ENCODE results near the gene ITPR3. TPM values are rescaled to one million over a fixed set of nuclear protein-coding genes. Genes with fewer than 3 reads are reported as not detected.

Gene ITPR3
- total and polyA plus RNA-seq, 2 donors from 2014 or later, result 4.2 to 86.3 TPM

GRCh38 chr6:33722103-33722623 lies 101.0 kb downstream of the ITPR3 start:
- Histone ChIP-seq H3K36me3 (ENCODE audit: control insufficient read depth in 2 of 3, insufficient read depth in 3 of 3, low read length in 3 of 3) (no peaks in the 10 kb centered on the region), H3K4me1 (ENCODE audit: control insufficient read depth in 2 of 3, insufficient read depth in 2 of 3, low read depth in 1 of 3, low read length in 3 of 3) (peaks cover 0 to 3% (median 0%) of the 10 kb centered on the region in 3 donors), H3K9me3 (ENCODE audit: control insufficient read depth in 2 of 3, insufficient read depth in 1 of 3, low read length in 3 of 3) (no peaks in the 10 kb centered on the region), H3K9ac (ENCODE audit: low read length in 3 of 3) (no peak overlapping the region), H3K27me3 (ENCODE audit: control insufficient read depth, insufficient read depth, low read length) (no peaks in the 10 kb centered on the region), H3K4me3 (ENCODE audit: low read length in 3 of 3) (no peak overlapping the region), H3K27ac (ENCODE audit: low read depth in 2 of 2, low read length in 2 of 2) (no peak overlapping the region)
- DNase-seq (no peak), FAIRE-seq (no peak)
- intact Hi-C loops (cut with DNase I), result no loop called here
- TF ChIP-seq CTCF (IDR thresholded peaks at IDR 0.05; ENCODE audit: borderline replicate concordance, extremely low read depth, insufficient read depth), result no peak

GRCh38 chr6:33723371-33724085 lies 102.4 kb downstream of the ITPR3 start:
- H3K27me3 ChIP-seq (ENCODE audit: control insufficient read depth, insufficient read depth, low read length), result no peaks in the 10 kb centered on the region
- H3K9me3 ChIP-seq (ENCODE audit: control insufficient read depth in 2 of 3, insufficient read depth in 1 of 3, low read length in 3 of 3), result no peaks in the 10 kb centered on the region
- no peak for FAIRE-seq
- H3K4me1 ChIP-seq (ENCODE audit: control insufficient read depth in 2 of 3, insufficient read depth in 2 of 3, low read depth in 1 of 3, low read length in 3 of 3), result no peaks in the 10 kb centered on the region
- TF ChIP-seq CTCF (IDR thresholded peaks at IDR 0.05; ENCODE audit: borderline replicate concordance, extremely low read depth, insufficient read depth), result no peak
- no peak overlapping the region for H3K4me3 ChIP-seq (ENCODE audit: low read length in 3 of 3)
- no peak overlapping the region for H3K9ac ChIP-seq (ENCODE audit: low read length in 3 of 3)
- DNase-seq, result peak in 1 of 5 donors; percentile 26
- intact Hi-C loops (cut with DNase I), result no loop called here
- no peaks in the 10 kb centered on the region for H3K36me3 ChIP-seq (ENCODE audit: control insufficient read depth in 2 of 3, insufficient read depth in 3 of 3, low read length in 3 of 3)
- no peak overlapping the region for H3K27ac ChIP-seq (ENCODE audit: low read depth in 2 of 2, low read length in 2 of 2)

- no peaks in the 10 kb centered on the region for H3K27me3 ChIP-seq (ENCODE audit: control insufficient read depth, insufficient read depth, low read length)
- intact Hi-C loops (cut with DNase I), result no loop called here
- H3K27ac ChIP-seq (ENCODE audit: low read depth in 2 of 2, low read length in 2 of 2), result no peak overlapping the region
- H3K4me3 ChIP-seq (ENCODE audit: low read length in 3 of 3), result no peak overlapping the region
- no peaks in the 10 kb centered on the region for H3K36me3 ChIP-seq (ENCODE audit: control insufficient read depth in 2 of 3, insufficient read depth in 3 of 3, low read length in 3 of 3)
- H3K9ac ChIP-seq (ENCODE audit: low read length in 3 of 3), result no peak overlapping the region
- H3K9me3 ChIP-seq (ENCODE audit: control insufficient read depth in 2 of 3, insufficient read depth in 1 of 3, low read length in 3 of 3), result no peaks in the 10 kb centered on the region
- TF ChIP-seq CTCF (IDR thresholded peaks at IDR 0.05; ENCODE audit: borderline replicate concordance, extremely low read depth, insufficient read depth), result no peak
- FAIRE-seq (no peak), DNase-seq (no peak)
- no peaks in the 10 kb centered on the region for H3K4me1 ChIP-seq (ENCODE audit: control insufficient read depth in 2 of 3, insufficient read depth in 2 of 3, low read depth in 1 of 3, low read length in 3 of 3)
Measured at GRCh38 chr6:33724102-33725023, 103.2 kb downstream of the ITPR3 start.

All from kidney (tissue), 14 donors.